GM21390 (cell line): ENCODE measurements around the gene SNX32.

Experiments
- ATAC-seq: cut with Tn5 transposase; IDR thresholded peaks from one replicate; pipeline ENCODE4 v1.9.1; 2021; ENCODE audit not compliant: unreplicated experiment

SNX32 gene

DNA sequence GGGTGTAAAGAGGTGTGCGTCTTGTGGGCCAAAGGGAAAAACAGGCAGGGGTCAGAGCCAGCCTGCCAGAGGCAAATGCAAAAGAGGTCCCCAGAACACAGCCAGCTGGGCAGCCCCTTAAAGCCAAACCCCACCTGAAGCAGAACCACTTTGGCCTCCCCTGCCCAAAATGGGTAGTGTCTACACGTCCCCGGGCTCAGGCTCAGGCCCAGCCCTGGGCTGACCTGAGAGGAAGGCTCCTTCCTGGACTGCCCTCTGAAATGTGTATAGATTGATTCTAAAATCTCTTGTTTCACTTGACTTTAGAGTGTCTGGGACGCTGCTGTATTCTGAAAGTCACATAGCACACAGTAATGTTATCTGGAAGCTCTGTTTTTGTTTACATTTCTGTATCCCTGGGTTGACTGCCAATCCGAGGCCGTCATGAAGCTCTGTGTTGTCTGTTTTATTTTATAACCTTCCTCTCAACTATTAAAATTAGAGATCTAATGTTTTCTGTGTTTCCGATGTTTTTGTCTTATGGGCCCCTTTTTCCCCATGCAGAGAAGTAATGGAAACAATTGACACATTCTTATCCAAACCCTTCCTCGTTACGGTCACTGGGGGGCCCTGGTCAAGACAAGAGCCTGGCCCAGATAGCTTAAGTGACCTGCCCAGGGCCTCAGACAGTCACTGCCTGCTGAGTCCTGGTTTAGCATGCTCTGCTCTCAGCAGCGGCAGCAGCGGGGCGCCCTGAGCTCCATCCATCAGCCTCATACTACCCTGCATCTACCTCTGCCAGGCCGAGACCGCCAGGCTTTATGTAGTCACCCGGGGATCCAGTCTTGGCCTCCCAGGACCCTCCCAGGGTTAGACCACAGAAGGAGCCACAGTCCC, 36.8 kb upstream of the SNX32 start:
- no peak for ATAC-seq

DNA sequence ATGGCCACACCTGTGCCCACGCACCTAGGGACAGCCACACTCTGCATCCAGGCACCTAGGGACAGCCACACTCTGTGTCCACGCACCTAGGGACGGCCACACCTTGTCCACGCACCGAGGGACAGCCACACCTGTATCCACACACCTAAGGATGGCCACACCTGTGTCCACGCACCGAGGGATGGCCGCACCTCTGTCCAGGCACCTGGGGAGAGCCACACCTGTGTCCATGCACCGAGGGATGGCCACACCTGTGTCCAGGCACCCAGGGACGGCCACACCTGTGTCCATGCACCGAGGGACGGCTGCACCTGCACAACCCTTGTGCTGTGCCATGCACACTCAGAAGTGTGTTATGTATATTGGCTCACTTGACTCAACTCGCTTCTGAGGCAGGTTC, 36.1 kb upstream of the SNX32 start:
- no peak for ATAC-seq

GRCh38 chr11:65798882-65799281, 34.9 kb upstream of the SNX32 start:
- no peak for ATAC-seq

DNA sequence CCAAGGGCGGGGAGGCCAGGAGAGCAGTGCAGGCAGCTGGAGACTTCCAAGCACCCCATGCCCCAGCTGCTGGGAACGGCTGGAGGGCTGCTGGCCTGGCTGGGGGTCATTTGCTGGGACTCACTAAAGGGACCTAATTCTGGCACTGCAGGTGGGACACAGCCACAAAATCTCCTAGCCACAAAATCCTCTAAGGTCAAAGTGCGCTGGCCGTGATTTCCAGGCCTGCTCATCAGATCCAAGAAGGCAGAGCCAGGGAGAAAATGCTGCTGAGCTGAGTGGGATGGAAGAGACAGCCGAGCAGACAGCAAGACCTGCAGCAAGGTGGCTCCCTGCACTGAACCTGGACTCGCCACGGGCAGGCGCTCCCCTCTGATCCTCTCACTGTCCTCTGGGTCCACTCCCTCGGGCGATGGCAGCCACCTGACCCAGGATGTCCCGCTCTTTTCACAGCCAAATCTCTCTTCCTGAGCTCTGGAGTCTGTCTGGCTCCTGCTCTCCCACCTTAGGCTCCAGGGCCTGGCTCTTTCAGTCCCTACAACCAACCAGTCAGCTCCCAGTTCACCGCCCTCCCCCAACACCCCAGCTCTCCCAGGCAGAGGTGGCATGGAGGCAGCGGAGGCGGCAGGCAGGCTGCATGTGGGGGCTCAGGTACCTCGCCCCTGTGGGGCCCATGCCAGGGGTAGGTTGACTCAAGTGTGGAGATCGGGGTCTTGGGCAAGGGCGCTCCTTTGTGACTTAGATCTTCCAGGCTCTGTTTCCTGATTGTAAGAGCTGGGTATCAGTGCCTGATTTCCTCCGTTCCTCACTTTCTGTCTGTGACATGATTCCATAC, 32.4 kb upstream of the SNX32 start:
- ATAC-seq, result no peak

DNA sequence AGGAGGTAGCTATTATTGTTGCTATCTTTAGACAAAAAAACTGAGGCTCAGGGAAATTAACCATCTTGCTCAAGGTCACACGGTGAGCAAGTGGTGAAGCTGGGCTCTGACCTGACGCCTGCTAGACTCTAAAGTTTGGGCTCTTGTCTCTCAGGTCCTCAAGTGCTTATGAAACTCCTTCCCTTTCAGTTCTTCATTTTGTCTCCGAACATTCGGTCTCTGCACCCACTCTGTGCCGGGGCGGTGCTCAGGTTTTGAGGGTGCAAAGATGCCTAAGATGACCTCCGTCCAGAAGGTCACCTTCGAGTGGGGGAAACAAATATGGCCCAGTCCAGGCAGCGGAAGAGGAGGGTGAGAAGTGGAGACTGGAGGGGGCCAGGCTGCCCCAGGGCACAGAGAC, 30.9 kb upstream of the SNX32 start:
- peak; percentile 87 for ATAC-seq

- no peak for ATAC-seq
Measured at GRCh38 chr11:65803797-65804492, 29.8 kb upstream of the SNX32 start.

DNA sequence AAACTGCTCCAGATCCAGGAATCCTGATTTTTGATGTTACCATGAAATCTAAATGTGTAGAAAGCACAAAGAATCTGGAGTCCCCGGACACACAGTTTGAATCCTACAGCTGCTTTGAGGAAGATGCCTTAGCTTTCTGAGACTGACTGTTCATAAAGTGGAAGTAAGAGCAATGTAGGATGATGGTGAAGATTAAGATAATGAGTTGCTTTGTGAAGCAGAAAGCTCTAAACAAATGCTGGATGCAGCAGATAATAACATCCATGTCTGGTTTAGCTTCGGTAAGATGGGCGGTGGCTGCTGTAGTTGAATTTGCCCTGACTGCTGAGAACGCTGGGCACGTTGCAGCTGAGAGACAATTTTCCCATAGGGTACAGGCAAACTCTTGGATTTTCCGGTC, 26.8 kb upstream of the SNX32 start:
- ATAC-seq, result no peak

- ATAC-seq, result no peak
Measured at GRCh38 chr11:65808744-65809341, 24.9 kb upstream of the SNX32 start.

- no peak for ATAC-seq
Measured at GRCh38 chr11:65809496-65809895, 24.3 kb upstream of the SNX32 start.

- no peak for ATAC-seq
Measured at GRCh38 chr11:65810046-65810868, 23.5 kb upstream of the SNX32 start.

DNA sequence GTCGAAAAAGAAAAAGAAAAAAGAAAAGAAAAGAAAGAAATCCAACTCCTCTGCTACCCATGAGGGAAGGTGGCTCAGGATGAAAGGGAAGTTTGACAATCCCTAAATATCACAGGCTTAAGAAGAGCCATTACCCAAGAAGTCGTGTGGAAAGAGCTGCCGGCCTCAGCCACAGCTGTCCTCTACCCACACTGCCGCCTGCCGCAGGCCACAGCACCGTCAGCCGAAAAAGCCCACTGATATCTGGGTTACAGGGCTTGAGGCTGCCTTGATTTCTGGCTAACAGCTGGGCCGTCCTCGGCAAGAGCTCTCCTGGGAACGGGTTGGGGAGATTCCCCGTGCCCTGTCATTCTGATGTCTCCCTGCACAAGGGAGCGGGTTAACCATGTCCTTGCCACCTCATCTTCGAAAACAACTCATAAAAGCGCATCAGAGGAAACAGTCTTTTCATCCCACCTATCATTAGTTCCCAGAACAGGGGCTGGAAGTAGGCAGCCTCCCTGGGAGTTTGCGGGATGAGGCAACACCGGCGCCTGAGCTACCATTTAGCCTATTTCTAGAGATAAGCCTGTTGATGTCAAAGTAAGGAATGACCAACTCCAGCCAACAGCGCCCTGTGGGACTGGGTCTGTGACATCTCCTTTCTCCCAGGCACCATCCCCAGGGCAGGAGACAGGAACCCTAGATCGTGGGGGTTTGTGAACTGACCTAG, 21.8 kb upstream of the SNX32 start:
- no peak for ATAC-seq

- no peak for ATAC-seq
Measured at GRCh38 chr11:65814131-65814985, 19.4 kb upstream of the SNX32 start.

DNA sequence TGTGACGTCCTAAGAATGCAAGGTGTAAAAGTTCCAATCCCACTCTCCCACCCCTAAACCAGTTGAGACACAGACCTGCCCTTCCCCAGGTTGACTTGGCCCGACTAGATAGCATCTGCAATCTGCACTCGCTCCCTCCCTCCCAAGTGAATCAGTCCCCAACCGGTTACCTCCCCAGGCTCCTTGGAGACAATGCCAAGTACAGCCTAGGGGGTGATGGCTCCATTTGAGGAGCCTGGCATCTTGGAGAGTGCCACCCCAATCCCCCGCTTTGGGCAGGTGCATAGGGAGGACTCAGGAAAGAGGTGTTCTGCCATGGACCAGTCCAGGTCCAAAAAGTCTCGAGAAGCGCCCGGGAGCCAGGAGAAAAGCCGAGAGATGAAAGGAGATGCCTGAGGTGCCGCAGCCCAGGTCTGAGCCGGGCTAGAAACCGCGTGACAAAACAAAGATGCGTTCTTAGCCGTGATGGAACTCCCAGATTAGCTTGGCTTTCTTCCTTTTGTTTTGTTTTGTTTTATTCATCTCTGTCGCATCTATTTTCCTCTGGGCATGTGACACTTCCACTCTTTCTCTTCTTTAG, 18.7 kb upstream of the SNX32 start:
- no peak for ATAC-seq

DNA sequence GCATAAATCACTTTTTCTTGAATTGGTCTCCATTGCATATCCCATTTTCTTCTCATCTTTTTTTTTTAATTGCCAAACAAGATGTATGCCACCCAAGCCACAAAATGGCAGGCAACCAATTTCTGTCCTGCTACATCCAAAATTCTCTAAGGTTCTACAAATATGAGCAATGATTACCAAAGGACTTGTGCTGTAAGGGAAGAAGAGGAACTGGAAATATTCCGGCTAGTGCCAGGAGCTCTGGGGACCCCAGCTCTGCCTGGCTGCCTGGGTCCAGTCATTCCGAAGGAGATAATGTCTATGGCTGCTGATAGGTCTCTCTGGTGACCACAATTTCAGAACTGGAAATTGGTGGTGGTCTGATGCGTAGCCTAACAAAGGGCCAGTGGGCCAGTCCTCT, 17.1 kb upstream of the SNX32 start:
- no peak for ATAC-seq

DNA sequence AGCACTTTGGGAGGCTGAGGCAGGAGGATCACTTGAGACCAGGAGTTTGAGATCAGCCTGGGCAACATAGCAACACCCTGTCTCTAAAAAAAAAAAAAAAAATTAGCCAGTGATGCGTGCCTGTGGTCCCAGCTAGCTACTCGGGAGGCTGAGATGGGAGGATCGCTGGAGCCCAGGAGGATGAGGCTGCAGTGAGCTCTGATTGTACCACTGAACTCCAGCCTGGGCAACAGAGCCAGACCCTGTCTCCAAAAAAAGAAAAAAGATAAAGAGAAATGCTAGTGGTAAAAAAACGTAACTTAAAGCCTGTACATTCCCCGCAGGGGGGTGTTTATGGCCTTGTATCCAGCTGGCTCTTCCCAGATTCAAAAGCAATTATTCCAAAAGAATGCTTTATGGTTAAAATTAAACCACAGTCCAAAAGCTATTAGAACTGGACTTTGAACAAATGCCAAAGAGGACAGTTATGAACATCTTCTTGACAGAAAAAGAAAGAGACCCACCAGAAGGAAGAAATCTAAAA, 16.4 kb upstream of the SNX32 start:
- no peak for ATAC-seq

DNA sequence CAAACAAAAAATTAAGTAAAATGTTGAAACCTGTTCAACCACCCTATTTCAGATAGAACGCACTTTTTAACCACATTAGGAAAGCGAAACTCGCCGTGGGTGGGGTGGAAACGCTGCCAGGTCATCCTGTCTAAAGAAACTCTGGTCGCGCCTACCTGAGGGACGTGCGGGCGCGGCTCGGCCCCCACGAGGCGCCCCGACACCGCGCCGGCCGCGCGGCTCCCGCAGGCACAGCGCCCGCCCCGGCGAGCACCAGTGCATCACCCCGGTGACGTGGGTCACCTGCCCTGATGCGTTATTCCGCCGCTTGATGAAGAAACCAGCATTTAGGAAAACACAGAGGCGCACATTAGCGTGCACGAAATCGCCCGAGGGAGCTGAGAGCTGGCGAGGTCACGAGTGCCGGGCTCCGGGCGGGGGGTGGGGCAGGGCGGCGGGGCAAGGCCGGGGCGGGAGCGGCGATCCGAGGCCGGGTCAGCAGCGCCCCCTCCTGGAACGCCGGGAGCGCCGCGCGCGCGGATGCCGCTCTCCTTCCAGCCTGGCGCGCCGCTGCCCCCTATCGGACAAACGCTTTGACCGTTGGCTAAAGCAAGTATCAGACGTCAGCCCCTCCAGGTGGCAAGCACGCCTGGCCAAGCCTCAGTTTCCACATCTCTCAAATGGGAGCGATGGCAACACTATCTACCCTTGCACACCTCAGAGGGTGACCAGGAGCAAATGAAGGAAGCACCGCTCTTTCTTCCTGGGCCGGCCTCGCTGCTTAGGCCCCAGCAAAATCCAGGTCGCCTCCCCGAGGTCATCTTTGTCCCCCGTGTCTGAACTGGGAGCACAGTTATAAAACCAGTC, 15.7 kb upstream of the SNX32 start:
- ATAC-seq, result peak; percentile 76

- no peak for ATAC-seq
Measured at GRCh38 chr11:65821107-65821506, 12.7 kb upstream of the SNX32 start.
